Muscle of leg (tissue), 11 donors: ENCODE data around the gene SLC13A3. TPM values are rescaled to one million over a fixed set of nuclear protein-coding genes. Genes with fewer than 3 reads are reported as not detected.

ENCODE experiments used
- DNase-seq: peaks from one replicate; pipeline ENCODE4 v3.0.0; 2013
- H3K27ac ChIP-seq: one replicate; pipeline ENCODE4 v1.5.1; 2013; ENCODE audit warnings: mild to moderate bottlenecking, low read length, control low read depth
- H3K27me3 ChIP-seq: one replicate; pipeline ENCODE4 v1.6.1; 2013; ENCODE audit warnings: low read length; ENCODE audit not compliant: control insufficient read depth, insufficient read depth
- H3K36me3 ChIP-seq: one replicate; pipeline ENCODE4 v1.6.1; 2013; ENCODE audit warnings: low read length; ENCODE audit not compliant: control insufficient read depth, insufficient read depth
- H3K4me1 ChIP-seq: one replicate; pipeline ENCODE4 v1.6.1; 2013; ENCODE audit warnings: low read length; ENCODE audit not compliant: control insufficient read depth, insufficient read depth
- H3K4me3 ChIP-seq: one replicate; pipeline ENCODE4 v1.5.1; 2013; ENCODE audit warnings: low read length, control low read depth
- H3K9me3 ChIP-seq: replicated peaks from 2 replicates; pipeline ENCODE4 v1.6.1; 2013; ENCODE audit warnings: low read depth, low read length; ENCODE audit not compliant: control insufficient read depth
- WGBS: methylation state at CpG from one replicate; pipeline ENCODE4 v1.1.5; 2013; ENCODE audit warnings: missing lambda C conversion rate; ENCODE audit not compliant: insufficient coverage; 5-methylcytosine and 5-hydroxymethylcytosine counted together
- polyA plus RNA-seq, 8 donors: library from polyadenylated mRNA; unstranded; fragments of 120-200 nt; gene quantifications; one replicate each; pipeline versions ENCODE4 v1.2.1 to v1.2.3, GENCODE V29; 2013; ENCODE audit warnings: inconsistent platforms in 1 of 8, low replicate concordance in 1 of 8; ENCODE audit not compliant: insufficient read length in 8 of 8, insufficient read depth in 1 of 8
- total RNA-seq: library from RNA; stranded (reverse); fragments of 120-200 nt; gene quantifications from one replicate; pipeline ENCODE4 v1.2.4, GENCODE V29; 2013

SLC13A3 gene
- total and polyA plus RNA-seq, 9 donors: 2.3 to 4.2 (median 3.1) TPM

GRCh38 chr20:46512943-46513844 is 138.1 kb downstream of the SLC13A3 start, which contains the start of gene ZNF334:
TSS of gene ZNF334 (minus strand) at chr20:46513559. CDS start at chr20:46512102, 1,457 bp downstream.
- Histone ChIP-seq H3K36me3 (peaks cover 2% of the 10 kb centered on the region), H3K4me3 (peak within 1 kb of the TSS; percentile 79), H3K4me1 (no peaks in the 10 kb centered on the region), H3K9me3 (no peaks in the 10 kb centered on the region), H3K27me3 (peaks cover 10% of the 10 kb centered on the region), H3K27ac (peak within 1 kb of the TSS; percentile 0)
- WGBS: under 1% methylated on average over 39 of the region's 49 CpGs
- peak; percentile 86 for DNase-seq

GRCh38 chr20:46509523-46509922 is 141.7 kb downstream of the SLC13A3 start:
- Histone ChIP-seq H3K4me3 (no peak overlapping the region), H3K27ac (no peak overlapping the region), H3K27me3 (no peaks in the 10 kb centered on the region), H3K9me3 (no peaks in the 10 kb centered on the region), H3K4me1 (no peaks in the 10 kb centered on the region), H3K36me3 (peaks cover 2% of the 10 kb centered on the region)
- no peak for DNase-seq
- 75% methylated on average over 2 of the region's 2 CpGs for WGBS

Other genes with a start within 250 kb of the SLC13A3 start
- 30.1 TPM for gene ELMO2, start 244.8 kb downstream of the SLC13A3 start, total RNA-seq
- gene ELMO2, start 244.8 kb downstream of the SLC13A3 start, polyA plus RNA-seq: 10 to 100 TPM; 35.0 to 47.6 (median 40.7) TPM
- 8.5 TPM for gene ZNF334, start 137.9 kb downstream of the SLC13A3 start, total RNA-seq
- 10 to 100 TPM in 3 of 8 donors, 1 to 10 TPM in 5; 7.0 to 17.6 (median 9.0) TPM for gene ZNF334, start 137.9 kb downstream of the SLC13A3 start, polyA plus RNA-seq
- not detected for gene OCSTAMP, start 100.8 kb downstream of the SLC13A3 start, total RNA-seq
- not detected for gene OCSTAMP, start 100.8 kb downstream of the SLC13A3 start, polyA plus RNA-seq
- 10.3 TPM for gene TP53RK, start 38.0 kb upstream of the SLC13A3 start, total RNA-seq
- gene TP53RK, start 38.0 kb upstream of the SLC13A3 start, polyA plus RNA-seq: 10 to 100 TPM in 5 of 8 donors, 1 to 10 TPM in 3; 9.4 to 12.5 (median 10.1) TPM
- 18.9 TPM for gene SLC2A10, start 58.2 kb upstream of the SLC13A3 start, total RNA-seq
- 10 to 100 TPM; 14.0 to 22.3 (median 17.2) TPM for gene SLC2A10, start 58.2 kb upstream of the SLC13A3 start, polyA plus RNA-seq
- gene EYA2, start 243.4 kb upstream of the SLC13A3 start, total RNA-seq: 1.5 TPM
- gene EYA2, start 243.4 kb upstream of the SLC13A3 start, polyA plus RNA-seq: 1 to 10 TPM; 2.1 to 8.6 (median 3.3) TPM